Prostate gland (tissue), 2 donors: Measurements from ENCODE around the gene NOX3. TPM values are rescaled to one million over a fixed set of nuclear protein-coding genes. Genes with fewer than 3 reads are reported as not detected.

Experiments used
- DNase-seq: peaks from one replicate; pipeline ENCODE4 v3.0.0-alpha.2; 2019; ENCODE audit warnings: low spot score
- H3K27ac ChIP-seq, 2 donors: fragments of 200-600 bp; sonication (generic); 2 replicates each; pipeline ENCODE4 v1.5.1; 2017 to 2019
- H3K27me3 ChIP-seq: fragments of 200-600 bp; sonication (generic); replicated peaks from 2 replicates; pipeline ENCODE4 v1.5.1; 2019; ENCODE audit not compliant: insufficient read depth
- H3K36me3 ChIP-seq, 2 donors: fragments of 200-600 bp; sonication (generic); 1 replicate in 1 of 2; 2 replicates in 1 of 2; pipeline versions ENCODE4 v1.5.1 to v1.8.1; 2017 to 2019
- H3K4me1 ChIP-seq: fragments of 200-600 bp; sonication (generic); replicated peaks from 2 replicates; pipeline ENCODE4 v1.5.1; 2019
- H3K4me3 ChIP-seq, 2 donors: fragments of 200-600 bp; sonication (generic); 2 replicates each; pipeline ENCODE4 v1.5.1; 2017 to 2019
- H3K9me3 ChIP-seq: fragments of 200-600 bp; sonication (generic); 2 replicates; pipeline ENCODE4 v1.5.1; 2017
- CTCF ChIP-seq, 4 experiments: fragments of 200-600 bp in 2 of 4; fragments of 450-650 bp in 2 of 4; sonication (generic) in 2 of 4; IDR thresholded peaks; 1 replicate in 3 of 4; 2 replicates in 1 of 4; pipeline ENCODE4 v1.5.1; 2016 to 2019; ENCODE audit warnings: antibody characterized with exemption in 4 of 4, mild to moderate bottlenecking in 2 of 4, moderate library complexity in 2 of 4
- POLR2A ChIP-seq: fragments of 450-650 bp; IDR thresholded peaks from one replicate; pipeline ENCODE4 v1.6.1; 2016; ENCODE audit warnings: antibody characterized with exemption, mild to moderate bottlenecking
- POLR2AphosphoS5 ChIP-seq: sonication (generic); formaldehyde crosslinking; IDR thresholded peaks from one replicate; pipeline ENCODE4 v1.6.1; 2017; ENCODE audit warnings: antibody characterized with exemption
- WGBS: methylation state at CpG from one replicate; pipeline ENCODE4 v1.1.5; 2018; 5-methylcytosine and 5-hydroxymethylcytosine counted together
- intact Hi-C: fragments of 100-400 bp; cut with DNase I; formaldehyde crosslinking; loops from one replicate; pipeline ENCODE4 v1.14.2; 2022
- total RNA-seq, 2 donors: library from RNA; depleted of rRNA; stranded (reverse); fragments of >200 nt; gene quantifications; one replicate each; pipeline ENCODE4 v1.1.0, GENCODE V29; 2016

NOX3 gene
- total RNA-seq, 2 donors from 2014 or later, result not detected

GRCh38 chr6:155422635-155423034 is 33.0 kb downstream of the NOX3 start:
- no peak for TF ChIP-seq CTCF (IDR thresholded peaks at IDR 0.05)
- no peak for TF ChIP-seq POLR2AphosphoS5
- no peaks in the 10 kb centered on the region for H3K4me1 ChIP-seq
- no peaks in the 10 kb centered on the region for H3K9me3 ChIP-seq
- no peaks in the 10 kb centered on the region for H3K27me3 ChIP-seq
- no peak for DNase-seq
- WGBS, result 94% methylated on average over 10 of the region's 10 CpGs
- H3K4me3 ChIP-seq, result no peak overlapping the region
- intact Hi-C loops, result no loop called here
- H3K27ac ChIP-seq, result no peak overlapping the region
- no peaks in the 10 kb centered on the region for H3K36me3 ChIP-seq

GRCh38 chr6:155420492-155420891 is 35.1 kb downstream of the NOX3 start:
- Histone ChIP-seq H3K27ac (no peak overlapping the region), H3K4me1 (no peaks in the 10 kb centered on the region), H3K36me3 (no peaks in the 10 kb centered on the region), H3K27me3 (no peaks in the 10 kb centered on the region), H3K9me3 (no peaks in the 10 kb centered on the region), H3K4me3 (no peak overlapping the region)
- intact Hi-C loops, result no loop called here
- TF ChIP-seq POLR2AphosphoS5 (no peak), POLR2A (no peak), CTCF (IDR thresholded peaks at IDR 0.05) (no peak)
- no peak for DNase-seq
- 100% methylated on average over 2 of the region's 2 CpGs for WGBS

GRCh38 chr6:155419161-155419560 is 36.5 kb downstream of the NOX3 start:
- no peak for TF ChIP-seq CTCF (IDR thresholded peaks at IDR 0.05)
- intact Hi-C loops, result no loop called here
- H3K27ac ChIP-seq, result no peak overlapping the region
- H3K4me1 ChIP-seq, result no peaks in the 10 kb centered on the region
- H3K9me3 ChIP-seq, result no peaks in the 10 kb centered on the region
- DNase-seq, result no peak
- H3K4me3 ChIP-seq, result no peak overlapping the region
- H3K27me3 ChIP-seq, result no peaks in the 10 kb centered on the region
- WGBS, result 75% methylated on average over 4 of the region's 4 CpGs
- H3K36me3 ChIP-seq, result no peaks in the 10 kb centered on the region

- Histone ChIP-seq H3K4me1 (no peaks in the 10 kb centered on the region), H3K9me3 (no peaks in the 10 kb centered on the region), H3K4me3 (no peak overlapping the region), H3K36me3 (no peaks in the 10 kb centered on the region), H3K27me3 (no peaks in the 10 kb centered on the region), H3K27ac (no peak overlapping the region)
- 17% methylated on average over 9 of the region's 9 CpGs for WGBS
- DNase-seq, result no peak
- TF ChIP-seq POLR2AphosphoS5 (no peak), CTCF (IDR thresholded peaks at IDR 0.05) (no peak), POLR2A (no peak)
- intact Hi-C loops, result no loop called here
Measured at GRCh38 chr6:155418017-155418761, 37.5 kb downstream of the NOX3 start.

DNA sequence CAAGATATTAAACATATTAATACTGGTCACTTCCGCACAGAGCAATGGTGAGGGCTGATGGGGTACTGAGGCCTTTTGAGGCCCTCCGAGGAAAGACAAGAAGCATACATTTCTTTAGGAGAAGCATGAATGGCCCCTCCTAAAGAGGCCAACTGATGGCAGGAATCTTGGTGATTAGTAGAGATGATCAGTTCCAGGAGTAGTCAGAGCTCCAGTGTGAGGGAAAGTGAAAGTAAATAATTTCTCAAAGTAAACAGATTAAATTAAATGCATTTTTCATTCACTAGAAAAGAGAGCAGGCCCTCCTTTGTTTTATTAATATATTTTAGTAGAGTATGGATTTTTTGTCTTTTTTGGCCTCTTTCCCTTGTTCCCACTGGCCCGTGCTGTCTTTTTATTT is 38.2 kb downstream of the NOX3 start:
- WGBS, result 69% methylated on average over 3 of the region's 3 CpGs
- Histone ChIP-seq H3K4me1 (no peaks in the 10 kb centered on the region), H3K9me3 (no peaks in the 10 kb centered on the region), H3K27ac (no peak overlapping the region), H3K4me3 (no peak overlapping the region), H3K36me3 (no peaks in the 10 kb centered on the region), H3K27me3 (no peaks in the 10 kb centered on the region)
- TF ChIP-seq CTCF (IDR thresholded peaks at IDR 0.05) (no peak), POLR2AphosphoS5 (no peak), POLR2A (no peak)
- no peak for DNase-seq
- intact Hi-C loops, result no loop called here
